KG1 (cell line): ENCODE results near the gene NCBP2.
A peak's percentile ranks its signal among the peaks of the same experiment; 100 is the strongest.

Experiments
- DNase-seq: peaks from one replicate; lab custom pipeline; 2025; lab: John Stamatoyannopoulos, UW

NCBP2 gene

GRCh38 chr3:196942226-196942914, at the start of gene NCBP2:
TSS of gene NCBP2 (minus strand) at chr3:196942528. CDS start at chr3:196942503, 25 bp downstream.
- DNase-seq, result peak; percentile 96

GRCh38 chr3:196991581-196992460, 49.5 kb upstream of the NCBP2 start:
- DNase-seq, result no peak

GRCh38 chr3:196990601-196991007, 48.3 kb upstream of the NCBP2 start:
- DNase-seq, result no peak

GRCh38 chr3:196989721-196990262, 47.5 kb upstream of the NCBP2 start:
- DNase-seq, result no peak

- no peak for DNase-seq
Measured at GRCh38 chr3:196988241-196989029, 46.1 kb upstream of the NCBP2 start.

GRCh38 chr3:196987022-196987421, 44.7 kb upstream of the NCBP2 start:
- no peak for DNase-seq

GRCh38 chr3:196985954-196986885, 43.9 kb upstream of the NCBP2 start:
- no peak for DNase-seq

- no peak for DNase-seq
Measured at GRCh38 chr3:196985298-196985697, 43.0 kb upstream of the NCBP2 start.

- DNase-seq, result no peak
Measured at GRCh38 chr3:196983186-196983585, 40.9 kb upstream of the NCBP2 start.

GRCh38 chr3:196981657-196982056, 39.3 kb upstream of the NCBP2 start:
- no peak for DNase-seq

GRCh38 chr3:196979545-196979944, 37.2 kb upstream of the NCBP2 start:
- DNase-seq, result no peak

- DNase-seq, result no peak
Measured at GRCh38 chr3:196976941-196977340, 34.6 kb upstream of the NCBP2 start.

- no peak for DNase-seq
Measured at GRCh38 chr3:196975349-196975748, 33.0 kb upstream of the NCBP2 start.

- no peak for DNase-seq
Measured at GRCh38 chr3:196974661-196975060, 32.3 kb upstream of the NCBP2 start.

GRCh38 chr3:196971094-196971698, 28.9 kb upstream of the NCBP2 start:
- DNase-seq, result no peak

GRCh38 chr3:196970547-196971093, 28.3 kb upstream of the NCBP2 start:
- DNase-seq, result no peak

- DNase-seq, result no peak
Measured at GRCh38 chr3:196969660-196970546, 27.6 kb upstream of the NCBP2 start.

GRCh38 chr3:196969134-196969659, 26.9 kb upstream of the NCBP2 start:
- peak; percentile 32 for DNase-seq
